Stimulated activated CD8-positive, alpha-beta memory T cell treated with anti-CD3 and anti-CD28 coated beads, Interleukin-2, amount 100 ng/mL, for 1 hour (primary cell): ENCODE measurements around the gene EML1.

Experiments used
- DNase-seq, 2 donors: peaks; one replicate each; pipeline ENCODE4 v3.0.0-alpha.2; 2020; ENCODE audit warnings: low read depth in 2 of 2

Gene EML1

DNA sequence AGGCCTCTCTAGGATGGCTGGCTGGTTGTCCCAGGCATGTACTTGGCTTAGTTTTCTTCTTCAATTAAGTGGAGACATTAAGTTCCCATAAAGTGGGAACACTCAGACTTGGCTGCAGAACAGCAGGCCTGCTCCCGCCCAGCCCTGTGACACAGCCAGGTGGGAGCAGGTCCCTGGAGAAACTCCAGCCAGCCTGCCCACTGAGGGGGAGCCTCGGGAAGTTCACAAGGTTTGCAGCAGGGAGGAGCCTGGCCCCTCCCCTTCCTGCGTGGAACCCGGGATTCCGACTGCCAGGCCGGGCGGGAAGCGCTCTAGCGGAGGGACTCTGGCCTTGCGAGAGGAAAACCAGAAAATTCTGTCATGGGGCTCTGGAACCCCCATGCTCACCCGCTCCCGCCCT is 173.7 kb downstream of the EML1 start:
- no peak for DNase-seq

DNA sequence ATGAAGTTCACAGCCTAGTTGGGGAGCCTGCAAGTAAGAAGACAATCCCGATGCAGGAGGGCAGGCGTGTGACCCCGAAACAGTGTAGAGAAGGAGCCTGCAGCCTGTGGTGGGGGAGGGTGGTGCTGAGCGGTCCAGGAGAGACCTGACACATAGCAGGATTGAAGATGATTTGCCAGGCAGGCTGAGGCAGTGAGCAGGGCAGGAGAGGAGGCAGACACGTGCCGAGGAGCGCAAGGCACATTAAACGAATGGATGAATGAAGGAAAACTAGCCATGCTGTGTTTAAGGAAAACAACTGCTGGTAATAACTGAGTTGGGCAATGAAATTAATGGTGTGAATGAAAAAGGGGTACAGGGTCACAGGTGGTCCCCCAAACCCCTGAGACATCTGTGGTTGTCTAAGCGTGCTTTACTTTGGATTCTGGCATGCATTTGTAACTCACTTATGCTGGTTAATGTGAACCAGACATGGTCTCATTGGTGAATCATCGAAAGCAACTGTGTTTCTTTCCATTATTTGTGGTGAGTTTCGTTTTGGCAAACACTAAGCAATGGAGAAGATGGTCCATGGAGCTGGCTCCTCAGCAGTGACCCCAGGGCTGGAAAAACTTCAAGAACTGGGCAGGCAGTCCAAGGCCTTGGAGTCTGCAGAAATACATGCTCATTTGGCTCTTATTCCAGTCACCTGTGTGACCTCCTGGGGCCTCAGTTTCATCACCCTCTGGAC is 175.1 kb downstream of the EML1 start:
- no peak for DNase-seq

DNA sequence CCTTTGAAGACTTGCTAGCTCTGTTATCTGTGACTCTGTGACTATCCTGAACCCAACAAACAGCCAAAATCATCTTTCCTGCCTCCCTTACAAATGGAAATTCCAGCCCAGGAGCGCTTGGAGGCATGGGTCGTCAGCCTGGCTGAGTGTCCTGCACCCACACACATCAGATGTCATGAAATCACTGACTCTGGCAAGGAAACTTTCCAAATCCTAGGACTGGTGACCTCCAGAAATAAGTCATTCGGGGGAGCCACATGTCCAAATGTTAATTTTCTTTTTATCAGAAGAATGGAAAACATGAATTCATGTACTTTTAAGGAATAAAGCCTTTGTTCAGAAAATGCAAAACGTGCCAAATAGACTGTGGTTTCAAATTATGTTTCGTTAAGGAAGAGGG is 175.7 kb downstream of the EML1 start:
- no peak for DNase-seq

DNA sequence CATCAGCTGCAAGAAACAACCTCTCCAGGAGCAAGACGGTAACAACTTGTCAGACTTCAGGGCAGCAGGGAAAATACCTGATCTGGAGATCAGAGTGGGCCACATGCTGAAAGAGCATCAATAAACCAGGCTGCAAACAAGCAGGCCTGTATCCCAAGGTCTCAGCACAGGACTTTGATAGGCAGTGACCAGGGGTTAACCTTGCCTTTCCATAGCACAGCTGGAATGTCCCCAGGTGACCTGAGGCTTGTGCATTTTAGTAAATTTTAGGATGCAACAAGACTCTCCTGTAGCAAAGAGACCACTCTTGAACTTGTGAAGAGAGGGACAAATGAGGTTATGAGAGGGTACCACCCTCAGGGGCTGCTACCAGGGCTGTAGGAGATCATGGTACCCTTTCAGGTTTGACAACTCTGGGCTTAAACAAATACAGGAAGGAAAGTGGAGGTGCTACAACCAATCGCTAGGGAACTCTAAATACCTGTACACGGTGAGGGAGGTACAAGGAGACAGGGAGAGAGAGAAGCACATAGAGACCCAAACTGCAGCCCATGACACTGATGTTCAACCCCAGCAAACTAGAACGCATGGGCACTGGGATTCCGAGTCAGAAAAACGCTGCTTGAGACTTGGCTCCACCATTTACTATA is 176.6 kb downstream of the EML1 start:
- no peak for DNase-seq

DNA sequence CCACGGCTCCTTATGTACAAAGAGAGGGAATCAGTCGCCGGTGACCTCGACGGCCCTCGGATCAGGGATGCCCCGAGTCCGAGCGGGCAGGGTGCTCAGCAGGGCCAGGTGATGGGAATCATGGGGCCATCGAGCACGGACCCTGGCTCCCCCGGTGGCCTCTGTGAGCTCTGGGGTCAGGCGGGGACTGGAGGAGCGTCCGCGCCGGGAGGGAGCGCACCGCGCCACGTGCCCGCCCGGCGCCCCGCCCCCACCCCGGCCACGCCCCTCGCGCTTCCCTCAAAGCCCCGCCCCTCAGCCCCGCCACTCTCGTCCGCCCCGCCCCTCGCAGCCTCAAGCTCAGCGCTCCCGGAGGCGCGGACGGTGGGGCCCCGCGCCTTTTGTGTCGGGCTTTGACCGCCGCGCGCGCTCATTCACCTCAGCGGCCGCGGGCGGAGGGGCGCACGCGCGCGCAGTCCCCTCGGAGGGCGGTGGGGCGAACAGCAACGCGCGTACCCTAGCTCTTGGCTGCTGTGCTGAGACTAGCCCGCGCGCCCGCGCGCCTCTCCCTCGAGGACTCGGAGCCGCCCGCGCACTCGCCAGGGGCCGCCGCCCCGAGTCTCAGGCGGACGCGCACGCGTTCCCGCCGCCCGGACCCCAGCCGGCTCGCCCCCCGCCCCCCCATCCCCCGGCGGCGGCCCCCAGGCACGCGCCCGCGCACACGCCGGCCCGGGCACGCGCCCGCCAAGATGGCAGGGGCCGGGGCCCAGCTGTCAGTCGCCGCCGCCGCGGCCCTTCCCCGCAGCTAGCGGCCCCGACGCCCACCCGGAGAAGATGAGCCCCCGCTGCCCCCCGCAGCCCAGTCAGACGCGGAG is 178.1 kb downstream of the EML1 start:
- peak; percentile 58 to 74 for DNase-seq

DNA sequence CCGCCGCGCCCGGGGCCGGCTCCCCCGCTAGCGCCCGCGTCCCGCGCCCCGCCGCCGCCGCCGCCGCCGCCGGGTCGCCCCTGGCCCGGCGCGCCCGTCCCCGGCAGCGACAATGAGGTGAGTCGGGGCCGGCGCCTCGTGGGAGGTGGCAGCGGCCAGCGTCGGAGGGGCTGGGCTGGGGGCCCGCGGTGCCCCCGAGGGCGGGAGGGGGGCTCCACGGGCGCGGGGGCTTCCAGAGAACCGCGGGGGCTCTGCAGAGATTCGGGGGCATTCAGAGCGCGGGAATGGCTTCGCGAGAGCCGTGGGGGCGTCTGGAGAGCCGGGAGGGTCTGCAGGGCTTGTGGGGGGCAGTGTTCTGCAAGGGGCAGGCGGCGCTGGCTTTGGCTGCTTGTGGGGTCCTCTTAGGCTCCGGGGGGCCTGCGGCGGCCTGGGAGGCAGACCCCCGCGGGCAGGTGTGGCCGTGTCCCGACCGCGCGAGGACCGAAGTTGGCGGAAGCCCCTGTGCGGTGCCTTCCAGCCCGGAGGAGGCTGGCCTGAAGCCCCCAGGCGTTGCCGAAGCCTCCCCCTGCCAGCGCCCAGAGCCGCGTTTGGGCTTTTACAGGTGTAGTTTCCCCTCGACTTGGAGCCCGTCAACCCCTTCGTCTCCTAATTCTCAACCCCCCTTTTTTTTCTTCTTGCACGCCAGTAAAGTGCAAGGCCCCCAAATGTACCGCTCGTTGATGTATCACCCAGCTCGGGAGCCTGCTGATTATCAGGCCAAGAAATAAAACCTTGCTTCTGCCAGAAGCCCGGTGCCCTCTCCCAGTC is 178.9 kb downstream of the EML1 start:
- DNase-seq: no peak

DNA sequence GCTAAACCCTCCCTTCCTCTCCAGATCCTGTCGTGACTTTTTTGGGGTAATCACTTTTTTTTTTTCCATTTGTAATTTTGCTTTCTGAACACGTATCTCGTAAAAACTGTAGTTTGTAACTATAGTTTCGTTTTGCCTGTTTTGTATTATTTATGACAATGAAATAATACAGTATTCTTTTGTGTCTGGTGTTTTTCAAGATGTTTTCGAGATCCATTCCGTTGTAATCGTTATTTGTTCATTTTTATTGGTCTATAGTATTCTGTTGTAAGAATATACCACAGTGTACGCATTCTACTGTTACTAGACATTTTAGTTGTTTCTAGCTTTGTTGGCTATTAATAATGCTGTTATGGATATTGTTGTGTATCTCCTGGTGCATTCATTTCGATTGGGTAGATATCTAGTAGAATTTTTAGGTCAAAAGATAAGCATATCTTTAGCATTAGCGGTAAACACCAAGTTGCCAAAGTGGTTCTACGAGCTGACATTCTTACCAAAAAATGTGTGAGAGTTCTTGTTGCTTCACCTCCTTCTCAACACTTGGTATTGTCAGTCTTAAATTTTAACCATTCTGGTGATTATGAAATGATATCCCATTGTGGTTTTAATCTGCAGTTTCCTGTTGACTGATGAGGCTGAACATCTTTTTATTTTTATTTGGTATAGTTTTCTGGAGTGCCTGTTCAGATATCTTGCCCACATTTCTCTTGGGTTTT is 179.7 kb downstream of the EML1 start:
- DNase-seq: no peak

DNA sequence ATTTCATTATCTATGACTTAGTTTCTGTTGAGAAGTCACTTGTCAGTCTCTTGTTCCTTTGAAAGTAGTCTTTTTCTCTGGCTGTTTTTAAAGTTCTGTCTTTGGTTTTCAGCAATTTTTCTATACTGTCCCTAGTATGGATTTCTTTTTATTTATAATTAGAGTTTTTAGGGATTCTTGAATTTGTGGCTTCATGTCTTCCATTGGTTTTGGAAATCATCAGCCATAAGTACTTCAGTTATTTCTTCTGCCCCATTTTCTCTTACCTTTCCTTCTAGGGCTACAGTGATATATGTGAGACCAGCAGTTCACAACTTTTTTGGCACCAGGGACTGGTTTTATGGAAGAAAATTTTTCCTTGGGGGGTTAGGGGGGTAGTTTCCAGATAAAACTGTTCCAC is 182.0 kb downstream of the EML1 start:
- no peak for DNase-seq

DNA sequence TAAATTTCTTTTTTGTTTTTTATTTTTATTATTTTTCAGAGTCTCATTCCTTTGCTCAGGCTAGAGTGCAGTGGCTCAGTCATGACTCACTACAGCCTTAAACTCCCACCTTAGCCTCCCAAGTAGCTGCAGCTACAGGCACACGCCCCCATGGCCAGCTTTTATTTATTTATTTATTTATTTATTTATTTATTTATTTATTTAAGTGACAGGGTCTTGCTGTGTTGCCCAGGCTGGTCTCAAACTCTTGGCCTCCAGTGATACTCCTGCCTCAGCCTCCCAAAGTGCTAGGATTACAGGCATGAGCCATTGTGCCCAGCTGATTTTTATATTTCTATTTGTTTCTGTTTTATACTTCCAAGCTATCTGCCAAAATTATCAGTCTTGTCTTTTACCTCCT is 182.8 kb downstream of the EML1 start:
- DNase-seq: no peak

DNA sequence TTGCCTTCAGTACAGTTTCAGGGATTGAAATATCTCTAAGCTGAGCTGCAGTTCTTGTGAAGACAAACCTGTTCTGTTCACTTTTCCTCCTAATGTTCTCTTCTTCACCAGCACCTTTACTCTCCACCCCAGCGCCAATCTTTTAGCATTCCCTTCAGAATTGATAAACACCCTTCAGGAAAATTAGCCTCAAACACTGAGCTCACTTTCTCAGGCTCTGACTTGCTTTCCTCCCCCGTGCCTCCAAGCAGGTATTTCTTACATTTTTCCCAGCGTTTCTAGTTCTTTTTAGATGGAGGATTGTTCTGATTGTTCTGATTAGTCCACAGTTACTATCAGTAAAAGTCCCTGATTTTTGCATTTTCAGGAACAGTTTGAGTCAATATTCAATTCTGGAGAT is 183.5 kb downstream of the EML1 start:
- no peak for DNase-seq

DNA sequence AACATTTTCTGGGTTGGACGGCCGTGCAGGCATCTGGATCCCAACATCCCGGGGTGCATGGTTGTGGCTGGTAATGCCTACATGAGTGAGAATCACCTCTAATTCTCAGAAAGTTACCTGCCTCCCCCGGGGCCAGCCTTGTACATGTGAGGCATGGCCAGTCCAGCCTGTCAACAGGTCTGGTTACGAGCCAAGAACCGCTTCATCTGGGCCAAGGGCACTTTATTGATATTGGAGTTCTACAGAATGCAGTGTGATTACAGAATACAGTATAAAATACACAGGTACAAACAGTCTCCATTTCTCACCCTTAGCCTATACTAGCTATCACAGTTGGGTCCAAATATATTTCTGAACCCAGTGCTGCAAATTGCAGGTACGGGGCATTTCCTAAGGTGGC is 187.1 kb downstream of the EML1 start:
- no peak for DNase-seq

DNA sequence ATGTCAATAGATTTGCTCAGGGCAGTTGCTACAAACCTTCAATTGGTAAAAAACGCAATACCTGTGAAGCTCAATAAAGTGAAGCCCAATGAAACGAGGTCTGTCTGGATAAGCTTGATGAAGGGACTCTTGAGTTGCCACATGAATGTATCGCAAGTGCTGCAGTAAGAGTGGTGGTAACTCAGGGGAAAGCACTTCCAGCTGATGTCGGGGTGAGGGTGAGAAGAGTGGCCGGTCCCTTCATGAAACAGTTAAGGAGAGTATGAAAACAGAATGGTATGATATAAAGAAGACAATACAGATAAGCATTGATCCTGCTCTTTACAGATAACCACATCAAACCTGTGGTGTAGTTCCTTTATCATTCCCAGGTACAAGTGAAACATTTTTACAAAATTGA is 188.6 kb downstream of the EML1 start:
- no peak for DNase-seq

DNA sequence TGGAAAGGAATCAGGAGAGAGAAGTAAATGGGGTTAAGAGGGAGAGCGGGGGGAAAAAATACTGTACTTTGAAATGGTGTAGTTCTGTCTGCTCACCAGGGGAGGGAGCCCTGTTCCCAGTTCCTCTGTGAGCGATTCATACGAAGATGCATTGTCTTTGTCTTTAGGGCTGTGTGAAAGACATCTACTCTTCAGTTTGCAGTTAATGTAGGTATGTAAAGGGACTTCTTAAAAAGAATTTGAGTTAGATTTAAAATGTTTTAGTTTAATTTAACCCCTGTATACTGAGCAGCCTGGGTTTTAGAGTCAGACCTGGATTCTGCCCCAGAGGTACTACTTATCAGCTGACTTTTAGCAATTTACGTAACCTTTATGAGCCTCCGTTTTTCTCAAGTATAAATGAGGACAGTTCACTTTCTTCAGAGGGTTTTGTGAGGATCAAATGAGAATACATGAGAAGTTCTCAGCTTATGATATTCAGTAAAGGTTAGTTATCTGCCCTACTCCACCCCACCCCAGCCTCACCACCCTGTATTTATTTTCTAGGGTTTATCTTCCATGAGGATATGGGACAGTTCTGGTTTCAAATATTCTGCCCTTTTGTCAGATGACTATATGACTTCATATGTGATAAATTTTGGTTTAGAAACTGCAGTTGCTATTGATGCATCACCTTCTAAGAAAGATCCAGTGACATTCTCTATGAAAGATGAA is 189.5 kb downstream of the EML1 start:
- peak; percentile 39 to 44 for DNase-seq

DNA sequence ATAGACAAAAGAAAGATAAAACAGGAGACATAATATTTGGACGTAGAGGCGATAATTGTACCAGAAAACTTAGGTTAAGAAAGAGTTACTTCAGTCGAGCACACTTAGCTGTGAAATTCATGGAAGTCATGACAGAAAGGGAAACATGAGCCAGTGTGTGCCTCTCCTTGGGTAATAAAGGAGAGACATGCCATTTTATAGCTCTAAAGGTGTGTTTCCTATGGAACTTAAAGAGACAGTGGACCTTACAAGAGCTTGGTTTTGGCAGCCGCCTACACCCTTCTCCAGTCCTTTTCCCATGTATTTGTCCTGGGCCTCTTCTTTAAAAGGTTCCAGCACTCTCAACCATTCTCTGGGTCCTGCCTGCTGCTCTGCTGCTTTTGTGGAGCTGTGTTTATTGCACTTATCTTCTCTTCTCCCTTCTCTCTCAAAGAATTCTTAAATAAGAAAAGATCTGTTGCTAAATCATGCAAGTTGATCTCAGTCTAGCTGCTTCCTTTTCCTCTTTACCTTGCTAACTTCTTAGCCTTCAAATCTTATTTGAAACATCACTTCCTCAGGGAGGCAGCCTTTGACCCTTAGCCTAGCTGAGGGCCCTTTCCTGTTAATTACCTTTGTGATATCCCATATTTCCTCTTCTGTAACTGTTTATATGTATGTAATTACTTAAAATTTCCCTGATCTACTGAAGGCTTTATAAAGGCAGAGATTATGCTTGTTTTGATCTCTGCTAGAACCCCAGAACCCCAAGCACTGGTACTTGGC is 190.2 kb downstream of the EML1 start:
- DNase-seq: no peak

DNA sequence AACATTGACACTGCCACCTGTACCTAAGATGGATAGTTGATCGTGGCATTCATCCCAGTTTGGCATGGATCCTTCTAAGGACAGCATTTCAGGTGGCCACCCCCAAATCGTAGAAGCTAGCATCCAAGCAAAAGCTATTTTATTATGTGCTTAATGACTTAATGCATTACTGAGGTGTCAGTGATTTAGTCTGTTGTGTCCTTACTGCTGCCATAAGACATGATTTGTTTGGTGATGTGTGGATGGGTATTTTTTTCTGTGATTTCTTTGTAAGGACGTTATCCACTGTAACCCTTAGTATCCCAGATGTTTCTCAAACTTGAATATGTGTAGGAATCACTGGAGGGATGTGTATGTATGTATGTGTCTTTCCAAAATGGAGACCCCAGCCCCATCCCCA is 190.8 kb downstream of the EML1 start:
- no peak for DNase-seq

DNA sequence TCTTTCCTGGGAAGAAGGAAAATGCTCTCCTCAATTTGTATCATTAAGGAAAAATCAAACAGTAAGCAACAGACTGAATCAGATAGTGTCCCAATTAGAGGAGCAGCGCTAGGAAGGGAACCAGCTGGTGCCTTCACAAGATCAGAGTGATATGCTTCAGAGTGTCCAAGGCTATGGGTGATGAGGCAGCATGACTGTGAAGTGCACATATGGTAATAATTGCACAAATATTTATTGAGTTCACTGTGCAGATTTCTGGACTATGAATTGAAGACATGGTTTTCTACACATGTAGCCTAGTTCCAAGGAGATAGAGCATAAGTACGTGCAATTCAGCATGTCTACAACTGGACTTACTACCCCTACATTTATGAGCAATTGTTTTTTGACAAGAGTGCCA is 193.2 kb downstream of the EML1 start:
- DNase-seq: no peak

DNA sequence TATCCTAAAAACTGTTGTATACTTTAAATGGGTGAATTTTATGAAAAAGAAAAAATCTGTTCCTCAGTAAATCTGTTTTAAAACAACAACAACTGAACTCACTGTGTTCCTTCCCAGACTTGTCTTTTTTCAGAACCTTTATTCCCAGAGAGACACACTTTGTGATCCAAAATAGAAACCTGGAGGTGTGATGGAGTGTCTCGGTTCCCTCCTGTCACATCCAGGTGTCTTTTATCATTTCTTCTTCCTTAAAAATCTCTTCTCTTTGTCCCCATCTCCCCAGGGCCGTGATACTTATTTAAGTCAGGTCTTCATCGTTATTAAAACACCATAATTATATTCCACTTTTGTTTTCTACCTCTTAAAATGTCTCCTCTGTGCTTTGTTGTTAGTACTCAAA is 195.8 kb downstream of the EML1 start:
- no peak for DNase-seq

DNA sequence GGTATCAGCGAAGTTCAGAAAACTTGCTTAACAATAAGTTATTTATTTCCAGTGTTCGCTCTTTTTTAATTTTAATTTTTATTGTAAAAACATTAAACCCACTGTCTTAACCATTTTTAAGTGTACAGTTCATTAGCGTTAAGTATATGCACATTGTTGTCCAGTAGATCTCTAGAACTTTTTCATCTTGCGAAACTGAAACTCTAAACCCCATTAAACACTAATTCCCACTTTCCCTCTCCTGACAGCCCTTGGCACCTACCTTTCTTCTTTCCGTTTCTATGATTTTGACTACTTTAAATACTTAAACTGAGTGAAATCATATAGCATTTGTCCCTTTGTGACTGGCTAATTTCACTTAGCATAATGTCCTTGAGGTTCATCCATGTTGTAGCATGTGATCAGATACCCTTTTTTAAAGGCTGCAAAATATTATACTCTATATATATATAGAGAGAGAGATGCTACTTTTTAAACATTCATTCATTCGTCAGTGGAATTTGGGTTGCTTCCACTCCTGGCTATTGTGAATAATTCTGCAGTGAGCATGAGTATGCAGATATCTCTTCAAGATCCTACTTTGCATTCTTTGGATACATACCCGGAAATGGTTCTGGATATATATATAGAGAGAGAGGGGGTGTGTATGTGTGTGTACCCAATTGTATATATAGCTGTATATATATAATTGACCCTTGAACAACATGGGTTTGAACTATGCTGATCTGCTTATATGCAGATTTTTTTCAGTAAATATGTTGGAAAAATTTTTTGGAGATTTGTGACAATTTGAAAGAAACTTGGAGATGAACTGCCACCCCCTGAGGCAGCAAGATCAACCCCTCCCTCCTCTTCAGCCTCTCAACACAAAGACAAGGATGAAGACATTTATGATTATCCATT is 197.3 kb downstream of the EML1 start:
- no peak for DNase-seq

DNA sequence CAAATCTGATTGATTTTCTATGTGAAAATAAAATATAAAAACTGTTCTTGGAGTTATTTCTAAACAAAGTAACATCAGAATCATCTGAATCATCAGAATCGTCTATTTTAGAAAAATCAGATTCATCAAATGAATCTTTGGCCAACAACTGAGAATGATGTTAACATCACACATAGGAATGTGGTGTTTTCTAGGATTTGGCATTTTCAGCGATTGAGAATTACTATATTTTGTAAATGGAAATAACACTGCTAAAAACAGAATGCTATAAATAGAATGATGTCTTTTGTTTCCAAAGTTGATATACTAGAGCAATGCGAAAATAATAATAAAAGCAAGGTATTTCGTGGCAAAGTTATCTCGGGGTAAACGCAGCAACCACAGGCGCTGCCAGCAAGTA is 198.1 kb downstream of the EML1 start:
- no peak for DNase-seq
